Thyroid gland (tissue), 4 donors: ENCODE results near the gene CACNA2D3. TPM values are rescaled to one million over a fixed set of nuclear protein-coding genes. Genes with fewer than 3 reads are reported as not detected.

Experiments used
- DNase-seq, 2 donors: peaks; one replicate each; pipeline ENCODE4 v3.0.0-alpha.2; 2019
- H3K27ac ChIP-seq, 3 donors: fragments of 200-600 bp; sonication (generic); 1 replicate in 2 of 3; 2 replicates in 1 of 3; pipeline ENCODE4 v1.5.1; 2016 to 2019; ENCODE audit warnings: mild to moderate bottlenecking in 1 of 3, moderate library complexity in 1 of 3
- H3K27me3 ChIP-seq: fragments of 200-600 bp; sonication (generic); one replicate; pipeline ENCODE4 v1.5.1; 2019
- H3K36me3 ChIP-seq, 2 donors: fragments of 200-600 bp; sonication (generic); one replicate each; pipeline ENCODE4 v1.5.1; 2016 to 2019
- H3K4me1 ChIP-seq, 2 donors: fragments of 200-600 bp; sonication (generic); one replicate each; pipeline ENCODE4 v1.5.1; 2017 to 2019
- H3K4me3 ChIP-seq, 3 donors: fragments of 200-600 bp; sonication (generic); replicated peaks in 1 of 3; 1 replicate in 2 of 3; 2 replicates in 1 of 3; pipeline ENCODE4 v1.5.1; 2016; ENCODE audit warnings: mild to moderate bottlenecking in 1 of 3
- H3K9me3 ChIP-seq: fragments of 200-600 bp; sonication (generic); one replicate; pipeline ENCODE4 v1.5.1; 2017
- CTCF ChIP-seq, 6 experiments: fragments of 200-600 bp in 3 of 6; fragments of 450-650 bp in 3 of 6; sonication (generic) in 3 of 6; IDR thresholded peaks; one replicate each; pipeline ENCODE4 v1.5.1; 2016 to 2019; ENCODE audit warnings: antibody characterized with exemption in 6 of 6, mild to moderate bottlenecking in 2 of 6, inconsistent platforms in 1 of 6, moderate library complexity in 1 of 6
- POLR2A ChIP-seq, 2 donors: fragments of 450-650 bp; IDR thresholded peaks; one replicate each; pipeline ENCODE4 v1.6.1; 2017; ENCODE audit warnings: antibody characterized with exemption in 2 of 2, mild to moderate bottlenecking in 2 of 2, moderate library complexity in 1 of 2
- WGBS, 2 donors: methylation state at CpG; one replicate each; pipeline ENCODE4 v1.1.5; 2017; 5-methylcytosine and 5-hydroxymethylcytosine counted together
- intact Hi-C: fragments of 100-400 bp; cut with DNase I; formaldehyde crosslinking; loops from one replicate; pipeline ENCODE4 v1.15.1; 2023
- total RNA-seq, 4 donors: library from RNA; depleted of rRNA; stranded (reverse); fragments of >200 nt; gene quantifications; one replicate each; pipeline ENCODE4 v1.2.3, GENCODE V29; 2016

CACNA2D3 gene
- total RNA-seq, 4 donors from 2014 or later = 2.9 to 4.8 (median 4.5) TPM

- Histone ChIP-seq H3K27me3 (no peaks in the 10 kb centered on the region), H3K27ac (no peak overlapping the region), H3K4me1 (no peaks in the 10 kb centered on the region), H3K36me3 (no peaks in the 10 kb centered on the region), H3K9me3 (no peaks in the 10 kb centered on the region), H3K4me3 (no peak overlapping the region)
- no peak for TF ChIP-seq POLR2A (IDR thresholded peaks at IDR 0.05)
- no peak for TF ChIP-seq CTCF (IDR thresholded peaks at IDR 0.05)
- DNase-seq = no peak
- intact Hi-C loops = no loop called here
- WGBS, 2 donors = 88 to 92% methylated on average over 2 of the region's 2 CpGs
These were observed 391.7 kb downstream of the CACNA2D3 start for GRCh38 chr3:54514006-54514405.

GRCh38 chr3:54514416-54514815 lies 392.1 kb downstream of the CACNA2D3 start:
- intact Hi-C loops = no loop called here
- TF ChIP-seq CTCF (IDR thresholded peaks at IDR 0.05) = no peak
- TF ChIP-seq POLR2A (IDR thresholded peaks at IDR 0.05) = no peak
- no peak for DNase-seq
- WGBS, 2 donors = 84 to 87% methylated on average over 6 of the region's 6 CpGs
- Histone ChIP-seq H3K9me3 (no peaks in the 10 kb centered on the region), H3K4me3 (no peak overlapping the region), H3K27ac (no peak overlapping the region), H3K4me1 (no peaks in the 10 kb centered on the region), H3K36me3 (no peaks in the 10 kb centered on the region), H3K27me3 (no peaks in the 10 kb centered on the region)

- no peak for TF ChIP-seq POLR2A (IDR thresholded peaks at IDR 0.05)
- no peak for TF ChIP-seq CTCF (IDR thresholded peaks at IDR 0.05)
- H3K36me3 ChIP-seq = no peaks in the 10 kb centered on the region
- 70 to 72% methylated on average over 4 of the region's 4 CpGs for WGBS, 2 donors
- no peaks in the 10 kb centered on the region for H3K4me1 ChIP-seq
- H3K9me3 ChIP-seq = no peaks in the 10 kb centered on the region
- DNase-seq = no peak
- H3K27ac ChIP-seq = no peak overlapping the region
- intact Hi-C loops = no loop called here
- H3K27me3 ChIP-seq = no peaks in the 10 kb centered on the region
- H3K4me3 ChIP-seq = no peak overlapping the region
These were observed 393.3 kb downstream of the CACNA2D3 start for GRCh38 chr3:54515441-54516213.

- Histone ChIP-seq H3K27me3 (no peaks in the 10 kb centered on the region), H3K27ac (no peak overlapping the region), H3K9me3 (no peaks in the 10 kb centered on the region), H3K36me3 (no peaks in the 10 kb centered on the region), H3K4me1 (no peaks in the 10 kb centered on the region), H3K4me3 (no peak overlapping the region)
- intact Hi-C loops = no loop called here
- WGBS, 2 donors = 75% methylated on average over 7 to 8 of the region's 8 CpGs
- TF ChIP-seq POLR2A (IDR thresholded peaks at IDR 0.05) (no peak), CTCF (IDR thresholded peaks at IDR 0.05) (no peak)
- DNase-seq = no peak
These were observed 395.1 kb downstream of the CACNA2D3 start for GRCh38 chr3:54517424-54517823.

GRCh38 chr3:54518011-54518675 lies 395.8 kb downstream of the CACNA2D3 start:
- Histone ChIP-seq H3K9me3 (no peaks in the 10 kb centered on the region), H3K4me3 (no peak overlapping the region), H3K4me1 (no peaks in the 10 kb centered on the region), H3K27ac (no peak overlapping the region), H3K36me3 (no peaks in the 10 kb centered on the region), H3K27me3 (no peaks in the 10 kb centered on the region)
- TF ChIP-seq POLR2A (IDR thresholded peaks at IDR 0.05) (no peak), CTCF (IDR thresholded peaks at IDR 0.05) (no peak)
- WGBS, 2 donors = 92% methylated on average over 8 of the region's 8 CpGs
- DNase-seq = no peak
- intact Hi-C loops = no loop called here
